ENCODE measurements around the gene TANGO6. TPM values are rescaled to one million over a fixed set of nuclear protein-coding genes. Genes with fewer than 3 reads are reported as not detected.

TANGO6 gene
- total and polyA plus RNA-seq, 10 of the 15 experiments (the other 5 are each of a cell fraction or from before 2014, with no cell fraction given): 1.1 to 20.6 (median 11.0) TPM

DNA sequence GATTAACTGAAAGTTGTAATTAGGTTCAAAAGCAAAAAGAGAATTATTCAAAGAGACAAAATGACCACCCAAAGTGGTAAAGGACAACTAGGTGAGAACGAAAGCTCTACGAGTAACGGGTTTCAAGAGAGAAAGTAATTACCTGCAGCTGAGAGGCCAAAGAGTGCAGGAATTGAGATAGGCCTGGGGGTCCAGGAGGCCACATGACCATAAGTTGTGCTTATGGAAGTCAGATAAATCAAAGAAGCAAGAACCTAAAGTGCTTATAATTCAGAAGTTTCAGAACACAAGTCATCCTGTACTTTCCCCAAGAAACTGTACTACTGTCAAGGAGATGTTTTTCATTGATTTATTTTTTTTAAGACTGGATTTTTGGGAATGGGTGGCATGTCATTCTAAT lies 91.1 kb downstream of the TANGO6 start:
- DNase-seq (ENCODE audit: low read depth, low spot score) (no peak), ATAC-seq (no peak), FAIRE-seq (no peak)
- intact Hi-C loops (cut with micrococcal nuclease; ENCODE audit: unreplicated experiment) (no loop called here), in situ Hi-C loops (cut with MboI) (no loop called here)
- H3K4me2 ChIP-seq (ENCODE audit: control insufficient read depth, insufficient read depth): no peak overlapping the region
- H3K9me3 ChIP-seq (replicated peaks; ENCODE audit: control insufficient read depth, insufficient read depth, low read length): no peaks in the 10 kb centered on the region; the same call in 1 of the 3 replicates
- TF ChIP-seq SREBF2 (IDR thresholded peaks at IDR 0.05; ENCODE audit: low read length) (no peak), RELA (IDR thresholded peaks at IDR 0.05; ENCODE audit: borderline replicate concordance, partially characterized antibody) (no peak), EED (IDR thresholded peaks at IDR 0.05; ENCODE audit: low read depth) (no peak), BMI1 (IDR thresholded peaks at IDR 0.05; ENCODE audit: borderline replicate concordance) (no peak), RAD51 (IDR thresholded peaks at IDR 0.05) (no peak), JUNB (IDR thresholded peaks at IDR 0.05) (no peak), NFYB (IDR thresholded peaks at IDR 0.05; ENCODE audit: insufficient read depth, low read depth, low read length) (no peak), CBX5 (IDR thresholded peaks at IDR 0.05; ENCODE audit: low read depth) (no peak), SMAD1 (IDR thresholded peaks at IDR 0.05; ENCODE audit: low read depth, partially characterized antibody) (no peak), PKNOX1 (IDR thresholded peaks at IDR 0.05) (no peak), SIN3A (IDR thresholded peaks at IDR 0.05; ENCODE audit: low read depth, low read length) (no peak)
- TF ChIP-seq, protein P1, sequence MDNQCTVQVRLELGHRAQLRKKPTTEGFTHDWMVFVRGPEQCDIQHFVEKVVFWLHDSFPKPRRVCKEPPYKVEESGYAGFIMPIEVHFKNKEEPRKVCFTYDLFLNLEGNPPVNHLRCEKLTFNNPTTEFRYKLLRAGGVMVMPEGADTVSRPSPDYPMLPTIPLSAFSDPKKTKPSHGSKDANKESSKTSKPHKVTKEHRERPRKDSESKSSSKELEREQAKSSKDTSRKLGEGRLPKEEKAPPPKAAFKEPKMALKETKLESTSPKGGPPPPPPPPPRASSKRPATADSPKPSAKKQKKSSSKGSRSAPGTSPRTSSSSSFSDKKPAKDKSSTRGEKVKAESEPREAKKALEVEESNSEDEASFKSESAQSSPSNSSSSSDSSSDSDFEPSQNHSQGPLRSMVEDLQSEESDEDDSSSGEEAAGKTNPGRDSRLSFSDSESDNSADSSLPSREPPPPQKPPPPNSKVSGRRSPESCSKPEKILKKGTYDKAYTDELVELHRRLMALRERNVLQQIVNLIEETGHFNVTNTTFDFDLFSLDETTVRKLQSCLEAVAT (IDR thresholded peaks at IDR 0.05): no peak
- H4K20me1 ChIP-seq (ENCODE audit: control insufficient read depth, insufficient read depth): no peaks in the 10 kb centered on the region
- CTCF ChIA-PET: no interaction called here
- no peaks in the 10 kb centered on the region for H3K79me2 ChIP-seq (ENCODE audit: control insufficient read depth, insufficient read depth, low read length)
- H3K9ac ChIP-seq (ENCODE audit: control insufficient read depth, insufficient read depth, low read length): no peak overlapping the region
- no peak overlapping the region for H2AFZ ChIP-seq (ENCODE audit: control insufficient read depth, low read depth, low read length)
- POLR2A ChIA-PET: no interaction called here
- no peak overlapping the region for H3K4me3 ChIP-seq
- no peaks in the 10 kb centered on the region for H3K36me3 ChIP-seq (ENCODE audit: control insufficient read depth in 2 of 2, insufficient read depth in 2 of 2, low read length in 1 of 2)
- RAD21 ChIA-PET (ENCODE audit: unreplicated experiment): no interaction called here
- no peaks in the 10 kb centered on the region for H3K4me1 ChIP-seq (ENCODE audit: control insufficient read depth, insufficient read depth, low read length)
- SMC1A ChIA-PET (ENCODE audit: uncharacterized antibody, unreplicated experiment): interaction anchor here (1.0 kb wide), 1 partner anchor 9 kb away, joined by 3 read pairs; no protein-coding TSS in a partner anchor
- no peak overlapping the region for H3K27ac ChIP-seq (ENCODE audit: control insufficient read depth, insufficient read depth)
- H3K27me3 ChIP-seq (replicated peaks in 1 of 2; ENCODE audit: control insufficient read depth in 2 of 2, insufficient read depth in 2 of 2, low read length in 1 of 2): no peaks in the 10 kb centered on the region
- 89% methylated on average over 3 of the region's 3 CpGs for WGBS (ENCODE audit: insufficient coverage, insufficient replicate concordance, low lambda C conversion rate, missing lambda C conversion rate)
- no TSS peak for BruUV-seq (replicated peaks)
